DND-41 (cell line): ENCODE data around the gene FTO.

Experiments used
- ATAC-seq: fragments of 200-7000 bp; cut with Tn5 transposase; 3 replicates; pipeline ENCODE4 v1.9.1; 2021; ENCODE audit warnings: low read depth; ENCODE audit not compliant: insufficient read depth
- DNase-seq: peaks from one replicate; pipeline ENCODE4 v3.0.0-alpha.2; 2020
- H2AFZ ChIP-seq: 2 replicates; pipeline ENCODE4 v1.6.0; 2012; ENCODE audit warnings: low read depth, low read length
- H3K27ac ChIP-seq: 2 replicates; pipeline ENCODE4 v1.5.1; 2012; ENCODE audit warnings: low read length, inconsistent platforms
- H3K27me3 ChIP-seq: fragments of 200-600 bp; sonication (generic); 2 replicates; pipeline ENCODE4 v1.6.0; 2012; ENCODE audit warnings: low read length, mild to moderate bottlenecking, inconsistent platforms; ENCODE audit not compliant: insufficient read depth, poor library complexity
- H3K36me3 ChIP-seq: 2 replicates; pipeline ENCODE4 v1.5.1; 2012; ENCODE audit warnings: low read length, inconsistent platforms; ENCODE audit not compliant: insufficient read depth
- H3K4me1 ChIP-seq: 2 replicates; pipeline ENCODE4 v1.5.1; 2012; ENCODE audit warnings: mild to moderate bottlenecking, low read length; ENCODE audit not compliant: insufficient read depth
- H3K4me2 ChIP-seq: 2 replicates; pipeline ENCODE4 v1.6.0; 2012; ENCODE audit warnings: mild to moderate bottlenecking, moderate library complexity, low read length, inconsistent platforms; ENCODE audit not compliant: insufficient read depth
- H3K4me3 ChIP-seq, 2 experiments: fragments of 200-600 bp in 1 of 2; shearing (Covaris generic) in 1 of 2; 2 replicates each; pipeline ENCODE4 v1.5.1; 2012 to 2016; ENCODE audit warnings: inconsistent platforms in 2 of 2, low read length in 2 of 2, mild to moderate bottlenecking in 2 of 2, low read depth in 1 of 2, moderate library complexity in 1 of 2
- H3K79me2 ChIP-seq: 2 replicates; pipeline ENCODE4 v1.6.0; 2012; ENCODE audit warnings: low read length, inconsistent platforms; ENCODE audit not compliant: insufficient read depth
- H3K9ac ChIP-seq: 2 replicates; pipeline ENCODE4 v1.6.0; 2012; ENCODE audit warnings: low read depth, mild to moderate bottlenecking, inconsistent platforms, low read length, moderate library complexity
- H3K9me3 ChIP-seq: 2 replicates; pipeline ENCODE4 v1.5.1; 2012; ENCODE audit warnings: low read length, moderate library complexity, mild to moderate bottlenecking, inconsistent platforms; ENCODE audit not compliant: insufficient read depth, severe bottlenecking
- H4K20me1 ChIP-seq: 2 replicates; pipeline ENCODE4 v1.6.0; 2012; ENCODE audit warnings: low read length; ENCODE audit not compliant: insufficient read depth
- CTCF ChIP-seq: IDR thresholded peaks from 2 replicates; pipeline ENCODE4 v1.5.1; 2012; ENCODE audit warnings: borderline replicate concordance, low read length, moderate library complexity, mild to moderate bottlenecking; ENCODE audit not compliant: poor library complexity, severe bottlenecking; ENCODE audit errors: extremely low read depth
- EZH2 ChIP-seq: IDR thresholded peaks from 3 replicates; pipeline ENCODE4 v1.6.1; 2012; ENCODE audit warnings: borderline replicate concordance, low read depth, mild to moderate bottlenecking, moderate library complexity, low read length, inconsistent platforms; ENCODE audit not compliant: severe bottlenecking

FTO gene

DNA sequence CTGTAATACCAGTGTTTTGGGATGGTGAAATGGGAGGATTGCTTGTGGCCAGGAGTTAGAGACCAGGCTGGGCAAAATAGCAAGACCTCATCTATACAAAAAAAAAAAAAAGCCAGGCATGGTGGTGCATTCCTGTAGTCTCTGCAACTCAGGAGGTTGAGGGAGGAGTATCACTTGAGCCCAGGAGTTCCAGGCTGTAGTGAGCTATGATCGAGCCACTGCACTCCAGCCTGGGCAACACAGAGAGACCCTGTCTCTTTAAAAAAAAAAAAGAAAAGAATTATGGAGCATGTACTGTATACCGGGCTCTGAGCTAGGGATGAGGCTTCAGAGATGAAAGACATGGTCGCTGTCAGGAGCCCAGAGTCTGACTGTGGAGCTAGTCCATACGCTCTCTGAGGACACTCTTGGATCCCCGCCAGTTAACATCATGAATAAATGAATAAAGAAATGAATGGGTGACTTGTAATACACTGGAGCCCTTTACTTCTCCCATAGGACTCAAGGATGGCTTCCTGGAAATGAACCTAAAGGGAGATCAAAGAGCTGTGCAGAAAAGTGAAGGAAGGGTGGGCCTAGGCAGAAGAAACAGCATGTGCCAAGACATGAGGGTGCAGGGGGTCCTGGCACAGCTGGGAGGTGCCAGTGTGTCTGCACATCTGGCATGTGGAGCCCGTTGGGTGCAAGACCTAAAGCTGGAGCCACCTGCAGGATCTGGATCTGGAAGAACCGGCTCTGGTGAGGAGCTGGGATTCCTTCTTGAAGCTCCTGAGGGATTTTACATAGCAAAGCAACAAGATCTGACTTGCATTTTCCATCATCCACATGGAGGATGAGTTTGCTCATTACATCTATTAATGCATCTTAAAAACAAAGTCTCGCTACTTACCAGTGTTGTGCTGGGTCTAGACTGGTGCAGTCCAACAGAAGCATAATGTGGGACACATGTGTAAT lies 462.2 kb downstream of the FTO start:
- H3K4me3 ChIP-seq = no peak overlapping the region

DNA sequence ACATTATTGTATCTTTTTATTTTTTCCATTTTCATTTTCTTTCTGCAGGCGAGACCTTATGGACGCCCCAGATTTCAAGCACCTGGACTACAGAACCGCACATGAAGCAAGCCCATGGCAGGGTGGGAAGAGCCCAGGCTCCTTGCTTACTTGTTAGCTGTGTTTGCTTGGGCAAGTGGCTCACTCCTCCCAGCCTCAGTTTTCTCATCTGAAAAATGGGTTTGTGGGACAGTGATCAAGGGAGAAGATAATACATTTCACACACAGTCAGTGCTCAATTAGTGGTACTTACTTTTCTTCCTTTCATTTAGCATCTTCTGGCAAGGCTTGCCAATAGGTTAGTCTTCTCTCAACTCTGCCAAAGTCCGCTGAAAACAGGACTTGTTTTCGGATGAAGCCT lies 465.2 kb downstream of the FTO start:
- Histone ChIP-seq H2AFZ (no peak overlapping the region), H4K20me1 (no peaks in the 10 kb centered on the region), H3K4me1 (peaks cover 9% of the 10 kb centered on the region), H3K9ac (no peak overlapping the region), H3K36me3 (no peaks in the 10 kb centered on the region), H3K9me3 (no peaks in the 10 kb centered on the region), H3K27ac (no peak overlapping the region), H3K4me2 (no peak overlapping the region), H3K4me3 (no peak overlapping the region), H3K27me3 (no peaks in the 10 kb centered on the region), H3K79me2 (no peaks in the 10 kb centered on the region)
- ATAC-seq (no peak), DNase-seq (no peak)
- TF ChIP-seq EZH2 (no peak), CTCF (no peak)

More for the DNA sequence above, 462.2 kb downstream of the FTO start:
- Histone ChIP-seq H3K4me1 (peaks cover 17% of the 10 kb centered on the region), H3K9me3 (no peaks in the 10 kb centered on the region), H3K27ac (peak overlapping the region; percentile 48; the same call in 1 of the 2 replicates), H3K9ac (no peak overlapping the region), H3K36me3 (no peaks in the 10 kb centered on the region), H4K20me1 (no peaks in the 10 kb centered on the region), H2AFZ (no peak overlapping the region), H3K4me2 (no peak overlapping the region), H3K27me3 (no peaks in the 10 kb centered on the region), H3K79me2 (no peaks in the 10 kb centered on the region)
- ATAC-seq = no peak
- TF ChIP-seq CTCF = no peak
- no peak for TF ChIP-seq EZH2
- no peak for DNase-seq

DNA sequence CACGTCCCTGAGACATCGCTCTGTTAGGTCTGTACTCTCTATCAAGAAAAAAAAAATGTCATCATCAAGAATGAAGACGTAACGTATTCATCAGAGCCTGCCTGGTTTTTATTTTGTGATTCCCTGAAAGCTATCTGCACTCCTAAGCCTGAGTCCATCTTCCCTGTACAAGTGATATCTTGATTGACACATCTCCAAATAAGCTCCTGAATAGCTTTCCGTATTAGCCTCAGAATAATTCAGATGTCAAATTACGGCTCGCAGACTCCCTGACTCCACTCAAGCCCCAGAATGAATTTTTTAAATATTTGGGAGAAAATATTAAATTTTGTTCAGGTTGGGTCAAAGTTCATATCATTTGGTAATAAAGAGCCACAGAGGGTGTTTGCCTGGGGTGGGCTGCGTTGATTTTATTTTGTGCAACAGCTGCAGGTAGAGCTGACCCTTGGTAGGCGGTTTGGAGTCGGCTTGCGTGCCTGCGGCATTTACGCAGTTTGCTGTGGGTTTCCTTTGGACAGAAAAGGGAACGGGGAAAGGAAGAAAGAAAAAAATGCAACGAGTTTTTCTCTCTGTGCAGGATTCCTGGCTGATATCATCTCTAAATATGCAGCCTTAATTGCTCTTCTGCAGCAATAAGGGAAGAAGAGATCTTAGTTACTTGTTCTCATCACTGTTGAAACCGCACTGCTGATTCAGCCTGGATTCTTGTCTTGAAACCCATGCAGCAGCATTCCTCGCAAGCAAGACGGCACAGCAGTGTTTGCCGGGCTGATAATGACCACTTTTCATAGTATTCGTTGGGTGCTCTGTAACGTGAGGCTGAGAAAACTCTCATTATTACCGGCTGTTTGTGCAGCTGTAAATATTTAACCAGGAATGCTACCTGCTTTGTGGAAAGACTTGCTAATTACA lies 467.9 kb downstream of the FTO start:
- H3K9me3 ChIP-seq = no peaks in the 10 kb centered on the region
- H3K4me2 ChIP-seq = no peak overlapping the region
- H3K9ac ChIP-seq = no peak overlapping the region
- no peak for ATAC-seq
- no peaks in the 10 kb centered on the region for H4K20me1 ChIP-seq
- no peak overlapping the region for H3K4me3 ChIP-seq
- H3K36me3 ChIP-seq = no peaks in the 10 kb centered on the region
- H3K27me3 ChIP-seq = no peaks in the 10 kb centered on the region
- no peak overlapping the region for H2AFZ ChIP-seq
- no peak for TF ChIP-seq CTCF
- TF ChIP-seq EZH2 = no peak
- H3K79me2 ChIP-seq = no peaks in the 10 kb centered on the region
- peaks cover 17% of the 10 kb centered on the region for H3K4me1 ChIP-seq
- no peak overlapping the region for H3K27ac ChIP-seq
- DNase-seq = no peak
